Activated CD4-positive, alpha-beta T cell treated with anti-CD3 and anti-CD28 coated beads for 36 hours (primary cell): ENCODE results near the gene OR56B4. TPM values are rescaled to one million over a fixed set of nuclear protein-coding genes. Genes with fewer than 3 reads are reported as not detected.

ENCODE experiments used
- ATAC-seq: fragments of 200-7000 bp; cut with Tn5 transposase; one replicate; pipeline ENCODE4 v1.10.0; 2021; ENCODE audit warnings: mild to moderate bottlenecking, moderate library complexity
- CTCF ChIA-PET: fragments of 350-600 bp; sonication (Branson Sonifier 250); formaldehyde crosslinking; loops from one replicate; lab custom pipeline; 2021; ENCODE audit warnings: antibody characterized with exemption; lab: Charles Lee
- POLR2A ChIA-PET: fragments of 350-600 bp; sonication (Branson Sonifier 250); formaldehyde crosslinking; loops from one replicate; lab custom pipeline; 2021; ENCODE audit warnings: antibody characterized with exemption, inconsistent platforms; lab: Charles Lee
- DNase-seq: peaks from one replicate; pipeline ENCODE4 v3.0.0-alpha.2; 2020
- H3K27ac Mint-ChIP-seq: one replicate; pipeline ENCODE4 v1.8.0; 2021; ENCODE audit warnings: mixed read lengths
- H3K27me3 Mint-ChIP-seq: one replicate; pipeline ENCODE4 v1.8.0; 2021; ENCODE audit warnings: mixed read lengths
- H3K36me3 Mint-ChIP-seq: one replicate; pipeline ENCODE4 v1.8.0; 2021; ENCODE audit warnings: low read depth, mixed read lengths
- H3K4me1 Mint-ChIP-seq: one replicate; pipeline ENCODE4 v1.8.0; 2021; ENCODE audit warnings: mixed read lengths
- H3K4me3 Mint-ChIP-seq: one replicate; pipeline ENCODE4 v1.8.0; 2021; ENCODE audit warnings: mild to moderate bottlenecking, moderate library complexity, mixed read lengths
- H3K9me3 Mint-ChIP-seq: one replicate; pipeline ENCODE4 v1.8.0; 2021; ENCODE audit warnings: low read depth, mixed read lengths
- intact Hi-C, 2 experiments: fragments of 100-400 bp; cut with DNase I in 1 of 2; cut with micrococcal nuclease in 1 of 2; formaldehyde crosslinking; loops; one replicate each; pipeline versions ENCODE4 v1.14.2 to v1.15.1; 2022 to 2024; cut with DNase I, micrococcal nuclease
- total RNA-seq, 2 experiments: library from RNA; stranded (reverse); gene quantifications; one replicate each; pipeline ENCODE4 v1.2.3, GENCODE V29; 2021

OR56B4 gene
- total RNA-seq, 2 experiments from 2014 or later: not detected

GRCh38 chr11:6151117-6151516 is 43.6 kb downstream of the OR56B4 start:
- ATAC-seq: no peak
- intact Hi-C loops: no loop called here
- Mint-ChIP-seq H3K36me3 (no peaks in the 10 kb centered on the region), H3K4me1 (no peaks in the 10 kb centered on the region), H3K9me3 (peaks cover 2% of the 10 kb centered on the region), H3K27ac (no peak overlapping the region), H3K27me3 (peaks cover 5% of the 10 kb centered on the region), H3K4me3 (no peak overlapping the region)
- POLR2A ChIA-PET: no interaction called here
- DNase-seq: no peak
- CTCF ChIA-PET: interaction anchor here (1.3 kb wide), 1 partner anchor 202 kb away, joined by 4 read pairs; no protein-coding TSS in a partner anchor

DNA sequence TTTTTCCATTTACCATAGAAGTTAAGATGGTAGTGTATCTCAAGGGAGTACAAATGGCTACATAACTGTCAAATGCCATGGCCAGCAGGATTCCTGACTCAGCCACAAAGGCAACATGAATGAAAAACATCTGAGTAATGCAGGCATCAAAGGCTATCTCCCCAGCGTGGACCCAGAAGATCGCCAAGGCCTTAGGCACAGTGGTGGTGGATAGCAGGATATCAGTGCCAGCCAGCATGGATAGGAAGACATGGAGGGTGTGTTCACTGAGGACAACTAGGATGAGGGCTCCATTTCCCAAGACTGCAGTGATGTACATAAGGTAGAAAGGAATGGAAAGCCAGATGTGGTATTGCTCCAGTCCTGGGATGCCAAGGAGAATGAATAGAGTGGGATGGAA is 44.6 kb downstream of the OR56B4 start:
- intact Hi-C loops: no loop called here
- Mint-ChIP-seq H3K36me3 (no peaks in the 10 kb centered on the region), H3K4me3 (no peak overlapping the region), H3K9me3 (peaks cover 2% of the 10 kb centered on the region), H3K27me3 (peaks cover 5% of the 10 kb centered on the region), H3K27ac (no peak overlapping the region), H3K4me1 (no peaks in the 10 kb centered on the region)
- POLR2A ChIA-PET: no interaction called here
- CTCF ChIA-PET: no interaction called here
- no peak for DNase-seq
- no peak for ATAC-seq

- Mint-ChIP-seq H3K27ac (no peak overlapping the region), H3K4me1 (no peaks in the 10 kb centered on the region), H3K27me3 (peaks cover 8% of the 10 kb centered on the region), H3K9me3 (no peaks in the 10 kb centered on the region), H3K4me3 (no peak overlapping the region), H3K36me3 (no peaks in the 10 kb centered on the region)
- ATAC-seq (no peak), DNase-seq (no peak)
- ChIA-PET CTCF (no interaction called here), POLR2A (interaction anchor here (0.6 kb wide), 1 partner anchor 964 kb away, joined by 3 read pairs; no protein-coding TSS in a partner anchor)
- intact Hi-C loops: no loop called here
These were observed 49.3 kb downstream of the OR56B4 start for GRCh38 chr11:6156628-6157359.

Other genes with a start within 250 kb of the OR56B4 start
- not detected for gene OR52E8, start 250.0 kb upstream of the OR56B4 start, total RNA-seq
- not detected for gene OR52E4, start 227.1 kb upstream of the OR56B4 start, total RNA-seq
- not detected for gene OR52E5, start 214.5 kb upstream of the OR56B4 start, total RNA-seq
- not detected for gene OR56A3, start 165.4 kb upstream of the OR56B4 start, total RNA-seq
- not detected for gene OR56A5, start 139.2 kb upstream of the OR56B4 start, total RNA-seq
- gene OR52L1, start 120.7 kb upstream of the OR56B4 start, total RNA-seq: not detected
- not detected for gene OR56A4, start 100.7 kb upstream of the OR56B4 start, total RNA-seq
- not detected for gene OR56A1, start 76.9 kb upstream of the OR56B4 start, total RNA-seq
- not detected for gene OR52B2, start 62.6 kb downstream of the OR56B4 start, total RNA-seq
- not detected for gene OR52W1, start 91.5 kb downstream of the OR56B4 start, total RNA-seq
- not detected for gene C11orf42, start 97.9 kb downstream of the OR56B4 start, total RNA-seq
- gene FHIP1B, start 127.0 kb downstream of the OR56B4 start, total RNA-seq: 10 to 100 TPM; 17.0 to 17.1 TPM
- gene CNGA4, start 131.4 kb downstream of the OR56B4 start, total RNA-seq: under 1 TPM; 0.21 to 0.25 TPM
- gene CCKBR, start 152.2 kb downstream of the OR56B4 start, total RNA-seq: not detected
- 10 to 100 TPM; 24.8 to 25.5 TPM for gene CAVIN3, start 212.8 kb downstream of the OR56B4 start, total RNA-seq